ENCODE data around the gene TMEM254. TPM values are rescaled to one million over a fixed set of nuclear protein-coding genes. Genes with fewer than 3 reads are reported as not detected.
"Not testable (repeated sequence)": the region's sequence is repeated elsewhere in the genome, so short reads cannot be mapped to it uniquely, and the experiment has no call there.

The TMEM254 gene
- total RNA-seq, 1 donor from 2014 or later: 14.7 TPM

DNA sequence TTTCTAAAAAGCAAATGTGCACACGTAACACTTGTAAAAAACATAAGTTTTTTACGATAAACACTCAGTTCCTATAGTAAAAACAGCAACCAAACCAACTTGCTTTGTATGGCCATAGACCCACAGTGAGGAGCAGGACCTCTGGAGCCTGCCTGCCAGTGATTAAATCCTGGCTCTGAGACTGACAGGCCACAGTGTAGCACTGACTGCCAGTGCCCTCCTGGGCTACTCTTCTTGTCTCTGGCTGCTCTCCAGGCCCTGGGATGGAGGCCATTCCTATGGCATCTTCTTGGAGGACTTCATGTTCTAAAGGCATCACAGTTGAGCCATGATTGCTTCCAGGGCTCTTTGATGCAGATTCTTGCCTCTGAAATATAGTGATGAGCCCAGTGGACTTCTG lies 22.7 kb upstream of the TMEM254 start:
- intact Hi-C loops (cut with micrococcal nuclease): no loop called here
- ChIA-PET CTCF (interaction anchor here (4.5 kb wide), 1 partner anchor 9 kb away, joined by 18 read pairs; no protein-coding TSS in a partner anchor), POLR2A (no interaction called here)
- ATAC-seq (ENCODE audit: low read depth) (no peak), DNase-seq (no peak)
- H3K4me1 Mint-ChIP-seq: no peaks in the 10 kb centered on the region
- H3K4me3 Mint-ChIP-seq: no peak overlapping the region
- TF ChIP-seq, protein P1, sequence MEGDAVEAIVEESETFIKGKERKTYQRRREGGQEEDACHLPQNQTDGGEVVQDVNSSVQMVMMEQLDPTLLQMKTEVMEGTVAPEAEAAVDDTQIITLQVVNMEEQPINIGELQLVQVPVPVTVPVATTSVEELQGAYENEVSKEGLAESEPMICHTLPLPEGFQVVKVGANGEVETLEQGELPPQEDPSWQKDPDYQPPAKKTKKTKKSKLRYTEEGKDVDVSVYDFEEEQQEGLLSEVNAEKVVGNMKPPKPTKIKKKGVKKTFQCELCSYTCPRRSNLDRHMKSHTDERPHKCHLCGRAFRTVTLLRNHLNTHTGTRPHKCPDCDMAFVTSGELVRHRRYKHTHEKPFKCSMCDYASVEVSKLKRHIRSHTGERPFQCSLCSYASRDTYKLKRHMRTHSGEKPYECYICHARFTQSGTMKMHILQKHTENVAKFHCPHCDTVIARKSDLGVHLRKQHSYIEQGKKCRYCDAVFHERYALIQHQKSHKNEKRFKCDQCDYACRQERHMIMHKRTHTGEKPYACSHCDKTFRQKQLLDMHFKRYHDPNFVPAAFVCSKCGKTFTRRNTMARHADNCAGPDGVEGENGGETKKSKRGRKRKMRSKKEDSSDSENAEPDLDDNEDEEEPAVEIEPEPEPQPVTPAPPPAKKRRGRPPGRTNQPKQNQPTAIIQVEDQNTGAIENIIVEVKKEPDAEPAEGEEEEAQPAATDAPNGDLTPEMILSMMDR (IDR thresholded peaks at IDR 0.05): no peak
- H3K36me3 Mint-ChIP-seq (ENCODE audit: low read depth): no peaks in the 10 kb centered on the region
- no peaks in the 10 kb centered on the region for H3K9me3 Mint-ChIP-seq
- no peak overlapping the region for H3K27ac Mint-ChIP-seq
- H3K27me3 Mint-ChIP-seq: no peaks in the 10 kb centered on the region

DNA sequence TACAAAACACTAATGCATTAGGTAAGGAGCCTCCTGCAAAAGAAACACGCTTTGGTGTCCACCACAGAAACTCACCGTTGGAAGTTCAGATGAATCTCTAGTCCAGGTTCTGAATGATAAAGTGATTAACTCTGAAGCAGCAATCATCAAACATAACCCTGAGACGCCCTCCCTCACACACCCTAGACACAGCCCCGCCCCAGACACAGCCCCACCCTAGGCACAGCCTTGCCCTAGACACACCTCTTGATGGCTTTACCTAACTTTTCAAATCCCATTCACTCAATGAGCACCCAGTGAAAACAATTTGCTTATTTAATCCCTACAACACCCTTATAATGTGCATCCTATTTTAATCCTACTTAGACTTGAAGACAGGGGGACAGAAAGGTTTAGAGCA lies 21.3 kb upstream of the TMEM254 start:
- Mint-ChIP-seq H3K4me3 (no peak overlapping the region), H3K27me3 (no peaks in the 10 kb centered on the region), H3K27ac (no peak overlapping the region), H3K36me3 (ENCODE audit: low read depth) (no peaks in the 10 kb centered on the region), H3K9me3 (no peaks in the 10 kb centered on the region), H3K4me1 (no peaks in the 10 kb centered on the region)
- TF ChIP-seq, protein P1 (IDR thresholded peaks at IDR 0.05): no peak
- ATAC-seq (ENCODE audit: low read depth) (no peak), DNase-seq (no peak)
- intact Hi-C loops (cut with micrococcal nuclease): no loop called here
- CTCF ChIA-PET: interaction anchor here (4.5 kb wide), 1 partner anchor 10 kb away, joined by 18 read pairs; no protein-coding TSS in a partner anchor
- POLR2A ChIA-PET: no interaction called here

DNA sequence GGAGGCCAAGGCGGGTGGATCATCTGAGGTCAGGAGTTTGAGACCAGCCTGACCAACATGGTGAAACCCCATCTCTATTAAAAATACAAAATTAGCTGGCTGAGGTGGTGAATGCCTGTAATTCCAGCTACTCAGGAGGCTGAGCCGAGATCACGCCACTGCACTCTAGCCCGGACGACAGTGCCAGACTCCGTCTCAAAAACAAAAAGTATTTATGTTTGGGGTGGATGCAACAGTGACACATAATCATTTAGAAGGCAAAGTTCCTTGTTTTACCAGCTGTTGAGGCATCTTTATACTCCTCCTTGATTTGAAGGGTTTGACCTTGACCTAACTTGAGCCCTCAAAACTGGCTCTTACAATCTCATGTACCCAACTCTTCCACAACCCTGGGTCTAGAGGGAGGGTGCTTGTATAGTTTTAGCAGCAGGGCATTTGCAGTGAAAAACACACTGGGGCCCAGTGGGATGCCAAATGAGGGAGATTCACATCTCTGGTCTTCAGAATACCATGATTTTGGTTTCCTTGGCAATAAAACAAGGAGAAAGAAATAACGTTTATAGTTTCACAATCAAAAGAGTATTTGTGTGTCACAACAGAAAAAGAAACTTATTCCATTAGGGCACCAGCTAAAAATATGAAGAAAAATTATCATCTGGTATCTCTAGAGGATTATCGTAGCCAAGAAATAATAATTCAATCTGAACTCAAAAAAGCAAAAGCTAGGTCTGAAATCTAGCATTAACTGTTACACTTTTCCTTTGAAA lies 14.2 kb upstream of the TMEM254 start:
- TF ChIP-seq, protein P1 (IDR thresholded peaks at IDR 0.05): no peak
- H3K27ac Mint-ChIP-seq: no peak overlapping the region
- CTCF ChIA-PET: no interaction called here
- no peaks in the 10 kb centered on the region for H3K9me3 Mint-ChIP-seq
- ATAC-seq (ENCODE audit: low read depth) (no peak), DNase-seq (no peak)
- intact Hi-C loops (cut with micrococcal nuclease): no loop called here
- H3K4me3 Mint-ChIP-seq: no peak overlapping the region
- H3K4me1 Mint-ChIP-seq: no peaks in the 10 kb centered on the region
- H3K27me3 Mint-ChIP-seq: no peaks in the 10 kb centered on the region
- POLR2A ChIA-PET: interaction anchor here (0.7 kb wide), 1 partner anchor 88 kb away, joined by 5 read pairs; no protein-coding TSS in a partner anchor
- H3K36me3 Mint-ChIP-seq (ENCODE audit: low read depth): no peaks in the 10 kb centered on the region

DNA sequence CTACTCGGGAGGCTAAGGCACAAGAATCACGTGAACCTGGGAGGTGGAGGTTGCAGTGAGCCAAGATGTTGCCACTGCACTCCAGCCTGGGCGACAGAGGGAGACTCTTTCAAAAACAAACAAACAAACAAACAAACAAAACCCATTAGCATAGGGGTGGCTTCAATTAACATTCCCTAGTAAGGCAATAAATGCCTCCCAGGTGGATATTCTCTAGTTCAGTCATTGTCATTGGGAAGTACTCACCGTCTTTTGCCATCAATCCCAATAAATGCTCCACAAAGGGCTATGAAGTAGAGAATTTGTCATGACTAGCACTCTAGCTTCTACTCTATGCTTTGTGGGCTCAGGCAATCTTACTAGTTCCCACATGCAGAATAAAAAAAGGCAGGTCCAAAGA lies 11.7 kb upstream of the TMEM254 start:
- no peak for DNase-seq
- CTCF ChIA-PET: interaction anchor here (1.0 kb wide), 1 partner anchor 20 kb away, joined by 3 read pairs; no protein-coding TSS in a partner anchor

DNA sequence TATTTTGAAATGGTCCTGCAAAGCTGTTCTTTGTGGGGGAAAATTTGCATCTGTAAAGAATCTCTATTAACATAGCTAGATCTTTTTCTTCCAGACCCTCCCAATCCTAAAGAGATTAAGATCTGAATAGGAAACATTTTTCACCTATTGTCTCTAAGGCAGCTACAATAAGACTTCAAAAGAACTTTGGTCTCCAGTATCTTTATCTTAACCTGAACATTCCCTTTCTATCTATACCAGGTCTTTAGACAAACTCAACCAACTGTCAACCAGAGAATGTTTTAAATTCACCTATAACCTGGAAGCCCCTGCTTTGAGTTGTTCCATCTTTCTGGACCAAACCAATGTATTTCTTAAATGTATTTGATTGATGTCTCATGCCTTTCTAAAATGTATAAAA lies 10.6 kb upstream of the TMEM254 start:
- POLR2A ChIA-PET: interaction anchor here (0.6 kb wide), 1 partner anchor 11 kb away, joined by 3 read pairs; no protein-coding TSS in a partner anchor
- H3K9me3 Mint-ChIP-seq; H3K4me3 Mint-ChIP-seq; ATAC-seq (ENCODE audit: low read depth); H3K27me3 Mint-ChIP-seq; H3K4me1 Mint-ChIP-seq; H3K36me3 Mint-ChIP-seq (ENCODE audit: low read depth); DNase-seq; intact Hi-C loops (cut with micrococcal nuclease); H3K27ac Mint-ChIP-seq: not testable (repeated sequence)
- CTCF ChIA-PET: interaction anchor here (1.0 kb wide), 1 partner anchor 21 kb away, joined by 3 read pairs; no protein-coding TSS in a partner anchor

More for the DNA sequence above, 11.7 kb upstream of the TMEM254 start:
- no peak for ATAC-seq (ENCODE audit: low read depth)
- POLR2A ChIA-PET: no interaction called here
- Mint-ChIP-seq H3K27me3 (no peaks in the 10 kb centered on the region), H3K4me1 (no peaks in the 10 kb centered on the region), H3K27ac (no peak overlapping the region), H3K9me3 (no peaks in the 10 kb centered on the region), H3K36me3 (ENCODE audit: low read depth) (no peaks in the 10 kb centered on the region), H3K4me3 (no peak overlapping the region)
- intact Hi-C loops (cut with micrococcal nuclease): no loop called here
- TF ChIP-seq, protein P1 (IDR thresholded peaks at IDR 0.05): no peak
